A549 (cell line): ENCODE results near the gene CST1. TPM values are rescaled to one million over a fixed set of nuclear protein-coding genes. Genes with fewer than 3 reads are reported as not detected.
"Not testable (repeated sequence)": the region's sequence is repeated elsewhere in the genome, so short reads cannot be mapped to it uniquely, and the experiment has no call there.

Source experiments
- ATAC-seq, 2 experiments: fragments of 200-7000 bp in 1 of 2; fragments of >200 bp in 1 of 2; cut with Nextera tagmentation in 1 of 2; cut with Tn5 transposase in 1 of 2; 3 replicates each; pipeline versions ENCODE4 v1.8.0 to v1.9.1; 2018 to 2020; ENCODE audit warnings: mild to moderate bottlenecking in 1 of 2, moderate library complexity in 1 of 2
- CTCF ChIA-PET: fragments of 300-600 bp; sonication (Branson Sonifier 250); formaldehyde crosslinking; extraction: SDS; loops from one replicate; lab custom pipeline; 2021; ENCODE audit warnings: antibody characterized with exemption, inconsistent platforms; lab: Yijun Ruan, JAX
- POLR2A ChIA-PET: fragments of 350-600 bp; formaldehyde crosslinking; extraction: SDS; loops from one replicate; lab custom pipeline; 2021; ENCODE audit warnings: antibody characterized with exemption, inconsistent platforms; lab: Yijun Ruan, JAX
- DNase-seq, 2 experiments: peaks; one replicate each; pipeline versions ENCODE4 v3.0.0 to v3.0.0-alpha.2; 2011 to 2016; ENCODE audit warnings: low read depth in 1 of 2, low spot score in 1 of 2
- FAIRE-seq: peaks from 2 replicates; lab custom pipeline; 2011; peaks lifted over from hg19 to GRCh38; lab: Jason Lieb, UNC
- H3K27ac ChIP-seq, 2 experiments: fragments of >200 bp; sonication (Bioruptor Twin); formaldehyde crosslinking; 3 replicates each; pipeline ENCODE4 v1.5.1; 2016 to 2017
- H3K4me1 ChIP-seq: fragments of >200 bp; sonication (Bioruptor Twin); formaldehyde crosslinking; 3 replicates; pipeline ENCODE4 v1.6.1; 2016
- H3K4me2 ChIP-seq: fragments of >200 bp; sonication (Bioruptor Twin); formaldehyde crosslinking; 3 replicates; pipeline ENCODE4 v1.6.1; 2016
- H3K4me3 ChIP-seq: fragments of >200 bp; sonication (Bioruptor Twin); formaldehyde crosslinking; 3 replicates; pipeline ENCODE4 v1.5.1; 2016
- H3K9me3 ChIP-seq: fragments of >200 bp; sonication (Bioruptor Twin); formaldehyde crosslinking; 3 replicates; pipeline ENCODE4 v1.6.1; 2016
- CBX2 ChIP-seq: fragments of 200-600 bp; sonication (generic); IDR thresholded peaks from 2 replicates; pipeline ENCODE4 v1.6.1; 2016; ENCODE audit warnings: low read depth, mild to moderate bottlenecking, borderline replicate concordance
- CHD2 ChIP-seq: fragments of 150-350 bp; IDR thresholded peaks from 2 replicates; pipeline ENCODE4 v1.6.1; 2014; ENCODE audit warnings: low read length; ENCODE audit not compliant: partially characterized antibody
- EP300 ChIP-seq, 2 experiments: fragments of >200 bp; sonication (Bioruptor Twin); formaldehyde crosslinking; IDR thresholded peaks; 2 replicates in 1 of 2; 3 replicates in 1 of 2; pipeline ENCODE4 v1.6.1; 2016 to 2017
- ESRRA ChIP-seq: fragments of 150-350 bp; IDR thresholded peaks from 2 replicates; pipeline ENCODE4 v1.6.1; 2014; ENCODE audit warnings: mild to moderate bottlenecking, low read length, borderline replicate concordance
- FOSB ChIP-seq: fragments of 250-450 bp; sonication (Bioruptor Pico); IDR thresholded peaks from 2 replicates; pipeline ENCODE4 v1.5.0; 2020; ENCODE audit warnings: mild to moderate bottlenecking, moderate library complexity
- GATA3 ChIP-seq: IDR thresholded peaks from 2 replicates; pipeline ENCODE4 v1.6.1; 2012; ENCODE audit warnings: borderline replicate concordance
- HDAC2 ChIP-seq: fragments of 200-600 bp; sonication (generic); IDR thresholded peaks from 2 replicates; pipeline ENCODE4 v1.6.1; 2016
- HOXA7 ChIP-seq: fragments of 250-450 bp; sonication (Bioruptor Pico); IDR thresholded peaks from 2 replicates; pipeline ENCODE4 v1.5.0; 2020; ENCODE audit warnings: mild to moderate bottlenecking, moderate library complexity
- MAZ ChIP-seq: fragments of 150-350 bp; IDR thresholded peaks from 2 replicates; pipeline ENCODE4 v1.6.1; 2014; ENCODE audit warnings: antibody characterized with exemption, low read depth, low read length, borderline replicate concordance
- NPAS2 ChIP-seq: fragments of 250-450 bp; sonication (Bioruptor Pico); IDR thresholded peaks from 2 replicates; pipeline ENCODE4 v1.8.0; 2022; ENCODE audit warnings: mild to moderate bottlenecking, moderate library complexity, borderline replicate concordance
- POLR2A ChIP-seq: IDR thresholded peaks from 2 replicates; pipeline ENCODE4 v1.6.1; 2012; ENCODE audit warnings: mild to moderate bottlenecking, low read length
- RAD21 ChIP-seq, 2 experiments: fragments of >200 bp in 1 of 2; sonication (Bioruptor Twin) in 1 of 2; formaldehyde crosslinking in 1 of 2; IDR thresholded peaks in 1 of 2; conservative IDR thresholded peaks in 1 of 2; 2 replicates in 1 of 2; 3 replicates in 1 of 2; pipeline ENCODE4 v1.6.1; 2012 to 2018; ENCODE audit warnings: inconsistent platforms in 1 of 2
- RARB ChIP-seq: fragments of 250-450 bp; sonication (Bioruptor Pico); IDR thresholded peaks from 2 replicates; pipeline ENCODE4 v1.8.0; 2021; ENCODE audit warnings: mild to moderate bottlenecking, moderate library complexity
- TFCP2L1 ChIP-seq: fragments of 250-450 bp; sonication (Bioruptor Pico); IDR thresholded peaks from 2 replicates; pipeline ENCODE4 v1.5.0; 2021; ENCODE audit warnings: mild to moderate bottlenecking
- TP53 ChIP-seq: fragments of 250-450 bp; sonication (Bioruptor Pico); IDR thresholded peaks from 2 replicates; pipeline ENCODE4 v1.5.0; 2021; ENCODE audit warnings: mild to moderate bottlenecking, moderate library complexity
- ZC3H11A ChIP-seq: fragments of 450-650 bp; IDR thresholded peaks from 2 replicates; pipeline ENCODE4 v1.6.1; 2014; ENCODE audit warnings: antibody characterized with exemption, mild to moderate bottlenecking
- ZNF302 ChIP-seq: fragments of 250-450 bp; sonication (Bioruptor Pico); IDR thresholded peaks from 2 replicates; pipeline ENCODE4 v1.9.0; 2021; ENCODE audit warnings: inconsistent platforms, mild to moderate bottlenecking, moderate library complexity
- WGBS: methylation state at CpG from one replicate; pipeline ENCODE4 v1.1.6; 2017; ENCODE audit errors: missing lambda C conversion rate; 5-methylcytosine and 5-hydroxymethylcytosine counted together
- polyA plus RNA-seq, 4 experiments: library from polyadenylated mRNA; depleted of rRNA in 3 of 4; stranded (reverse); fragments of >200 nt; fragmentation: RNase III in 1 of 4; extraction: RNeasy Plus Mini Kit Qiagen cat#74134 plus additional on column Dnase treatment in 1 of 4; gene quantifications; 2 replicates in 3 of 4; 3 replicates in 1 of 4; pipeline ENCODE4 v1.2.3, GENCODE V29; 2011 to 2017
- TF ChIP-seq, protein P1 (sequence below): fragments of >200 bp; sonication (Bioruptor Twin); formaldehyde crosslinking; IDR thresholded peaks from 3 replicates; pipeline ENCODE4 v1.6.1; 2016
- TF ChIP-seq, protein P2 (sequence below): fragments of >200 bp; sonication (Bioruptor Twin); formaldehyde crosslinking; IDR thresholded peaks from 2 replicates; pipeline ENCODE4 v1.6.1; 2016
- TF ChIP-seq, protein P3 (sequence below): fragments of 150-350 bp; IDR thresholded peaks from 2 replicates; pipeline ENCODE4 v1.6.1; 2014; ENCODE audit warnings: low read depth, mild to moderate bottlenecking, low read length
- TF ChIP-seq, protein P4 (sequence below): fragments of 250-450 bp; sonication (Bioruptor Pico); IDR thresholded peaks from 2 replicates; pipeline ENCODE4 v1.5.0; 2021; ENCODE audit warnings: mild to moderate bottlenecking, moderate library complexity, borderline replicate concordance
- TF ChIP-seq, protein P5 (sequence below): IDR thresholded peaks from 2 replicates; pipeline ENCODE4 v1.6.1; 2012

CST1 gene
- polyA plus RNA-seq, 2 of the 4 experiments (the other 2 are of a cell fraction), result 0.28 to 2.1 TPM

DNA sequence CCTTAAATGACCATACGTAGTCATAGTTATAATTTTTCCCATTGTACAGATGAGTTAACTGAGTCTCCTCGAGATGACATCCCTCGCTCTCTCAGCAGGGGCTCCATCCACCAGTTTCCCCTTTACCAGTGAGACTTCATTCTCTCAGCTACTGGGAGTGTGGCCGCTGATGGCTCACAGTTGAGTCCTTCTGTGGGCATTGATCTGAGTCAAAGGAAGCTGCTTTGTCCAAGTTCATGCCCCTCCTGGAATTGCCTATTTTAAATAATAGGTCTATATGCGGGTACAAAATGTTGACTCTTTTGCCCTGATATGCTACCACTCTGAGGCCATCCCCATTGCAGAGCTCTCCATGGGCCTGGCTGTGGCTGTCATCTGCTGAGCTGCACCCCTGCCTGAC is 14.8 kb upstream of the CST1 start:
- FAIRE-seq (no peak), ATAC-seq (no peak), DNase-seq (no peak)
- Histone ChIP-seq H3K4me3 (no peak overlapping the region), H3K27ac (no peak overlapping the region), H3K4me1 (no peaks in the 10 kb centered on the region)
- 46% methylated on average over 5 of the region's 5 CpGs for WGBS
- TF ChIP-seq TP53 (CRISPR knock-in tag) (no peak), HOXA7 (CRISPR knock-in tag) (no peak), CBX2 (no peak), GATA3 (no peak), TFCP2L1 (no peak), ESRRA (no peak), NPAS2 (CRISPR knock-in tag) (no peak), POLR2A (no peak), RARB (CRISPR knock-in tag) (no peak), CHD2 (no peak), ZC3H11A (no peak), ZNF302 (CRISPR knock-in tag) (no peak), FOSB (CRISPR knock-in tag) (no peak), HDAC2 (no peak), EP300 (IDR thresholded peaks at IDR 0.05) (no peak)
- TF ChIP-seq, protein P1, sequence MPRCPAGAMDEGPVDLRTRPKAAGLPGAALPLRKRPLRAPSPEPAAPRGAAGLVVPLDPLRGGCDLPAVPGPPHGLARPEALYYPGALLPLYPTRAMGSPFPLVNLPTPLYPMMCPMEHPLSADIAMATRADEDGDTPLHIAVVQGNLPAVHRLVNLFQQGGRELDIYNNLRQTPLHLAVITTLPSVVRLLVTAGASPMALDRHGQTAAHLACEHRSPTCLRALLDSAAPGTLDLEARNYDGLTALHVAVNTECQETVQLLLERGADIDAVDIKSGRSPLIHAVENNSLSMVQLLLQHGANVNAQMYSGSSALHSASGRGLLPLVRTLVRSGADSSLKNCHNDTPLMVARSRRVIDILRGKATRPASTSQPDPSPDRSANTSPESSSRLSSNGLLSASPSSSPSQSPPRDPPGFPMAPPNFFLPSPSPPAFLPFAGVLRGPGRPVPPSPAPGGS, result no peak
- TF ChIP-seq, protein P2, sequence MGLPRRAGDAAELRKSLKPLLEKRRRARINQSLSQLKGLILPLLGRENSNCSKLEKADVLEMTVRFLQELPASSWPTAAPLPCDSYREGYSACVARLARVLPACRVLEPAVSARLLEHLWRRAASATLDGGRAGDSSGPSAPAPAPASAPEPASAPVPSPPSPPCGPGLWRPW, result no peak
- TF ChIP-seq, protein P3, sequence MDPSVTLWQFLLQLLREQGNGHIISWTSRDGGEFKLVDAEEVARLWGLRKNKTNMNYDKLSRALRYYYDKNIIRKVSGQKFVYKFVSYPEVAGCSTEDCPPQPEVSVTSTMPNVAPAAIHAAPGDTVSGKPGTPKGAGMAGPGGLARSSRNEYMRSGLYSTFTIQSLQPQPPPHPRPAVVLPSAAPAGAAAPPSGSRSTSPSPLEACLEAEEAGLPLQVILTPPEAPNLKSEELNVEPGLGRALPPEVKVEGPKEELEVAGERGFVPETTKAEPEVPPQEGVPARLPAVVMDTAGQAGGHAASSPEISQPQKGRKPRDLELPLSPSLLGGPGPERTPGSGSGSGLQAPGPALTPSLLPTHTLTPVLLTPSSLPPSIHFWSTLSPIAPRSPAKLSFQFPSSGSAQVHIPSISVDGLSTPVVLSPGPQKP, result no peak
- TF ChIP-seq, protein P4, sequence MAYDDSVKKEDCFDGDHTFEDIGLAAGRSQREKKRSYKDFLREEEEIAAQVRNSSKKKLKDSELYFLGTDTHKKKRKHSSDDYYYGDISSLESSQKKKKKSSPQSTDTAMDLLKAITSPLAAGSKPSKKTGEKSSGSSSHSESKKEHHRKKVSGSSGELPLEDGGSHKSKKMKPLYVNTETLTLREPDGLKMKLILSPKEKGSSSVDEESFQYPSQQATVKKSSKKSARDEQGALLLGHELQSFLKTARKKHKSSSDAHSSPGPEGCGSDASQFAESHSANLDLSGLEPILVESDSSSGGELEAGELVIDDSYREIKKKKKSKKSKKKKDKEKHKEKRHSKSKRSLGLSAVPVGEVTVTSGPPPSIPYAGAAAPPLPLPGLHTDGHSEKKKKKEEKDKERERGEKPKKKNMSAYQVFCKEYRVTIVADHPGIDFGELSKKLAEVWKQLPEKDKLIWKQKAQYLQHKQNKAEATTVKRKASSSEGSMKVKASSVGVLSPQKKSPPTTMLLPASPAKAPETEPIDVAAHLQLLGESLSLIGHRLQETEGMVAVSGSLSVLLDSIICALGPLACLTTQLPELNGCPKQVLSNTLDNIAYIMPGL, result no peak
- TF ChIP-seq, all 56 proteins: peak for 0
- CTCF ChIA-PET, result no interaction called here
- no peak overlapping the region for H3K4me2 ChIP-seq
- no peaks in the 10 kb centered on the region for H3K9me3 ChIP-seq
- POLR2A ChIA-PET, result no interaction called here

DNA sequence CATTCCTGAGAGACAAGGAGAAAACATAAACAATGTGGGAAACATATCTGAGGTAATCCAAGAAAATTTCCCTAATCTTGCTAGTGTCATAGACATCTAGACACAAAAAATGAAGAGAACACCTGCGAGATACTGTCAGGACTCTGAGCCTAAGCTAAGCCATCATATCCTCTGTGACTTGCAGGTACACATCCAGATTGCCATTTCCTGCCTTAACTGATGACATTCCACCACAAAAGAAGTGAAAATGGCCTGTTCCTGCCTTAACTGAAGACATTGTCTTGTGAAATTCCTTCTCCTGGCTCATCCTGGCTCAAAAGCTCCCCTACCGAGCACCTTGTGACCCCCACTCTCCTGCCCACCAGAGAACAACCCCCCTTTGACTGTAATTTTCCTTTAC is 13.9 kb upstream of the CST1 start:
- CTCF ChIA-PET, FAIRE-seq, H3K27ac ChIP-seq, DNase-seq, POLR2A ChIA-PET, H3K4me2 ChIP-seq, H3K4me3 ChIP-seq, ATAC-seq, H3K9me3 ChIP-seq, H3K4me1 ChIP-seq: not testable (repeated sequence)
- 6% methylated on average over 2 of the region's 2 CpGs for WGBS

DNA sequence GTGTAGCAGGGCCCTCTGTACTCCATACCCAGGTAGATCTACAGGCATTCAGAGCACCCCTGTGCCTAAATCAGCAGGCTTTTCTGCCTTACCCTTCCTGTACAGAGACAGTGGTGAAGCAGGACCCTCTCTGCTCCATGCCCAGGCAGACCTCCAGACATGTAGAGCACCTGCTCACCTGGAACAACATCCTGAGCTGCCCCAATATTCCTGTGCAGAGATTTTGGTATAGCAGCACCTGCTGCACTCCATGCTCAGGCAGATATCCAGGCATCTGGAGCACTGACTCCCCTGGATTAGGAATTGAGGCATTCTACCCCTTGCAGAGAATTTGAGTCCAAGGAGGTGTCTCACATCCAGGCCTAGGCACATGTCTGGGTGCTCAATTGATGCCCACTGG is 12.6 kb upstream of the CST1 start:
- no peak overlapping the region for H3K27ac ChIP-seq
- H3K4me2 ChIP-seq, result no peak overlapping the region
- ChIA-PET POLR2A (no interaction called here), CTCF (interaction anchor here (0.5 to 1.6 kb wide), 2 partner anchors 28 to 95 kb away, joined by 3 to 6 read pairs; no protein-coding TSS in a partner anchor)
- H3K9me3 ChIP-seq, result no peaks in the 10 kb centered on the region
- FAIRE-seq, result no peak
- no peaks in the 10 kb centered on the region for H3K4me1 ChIP-seq
- H3K4me3 ChIP-seq, result no peak overlapping the region
- TF ChIP-seq, protein P5, sequence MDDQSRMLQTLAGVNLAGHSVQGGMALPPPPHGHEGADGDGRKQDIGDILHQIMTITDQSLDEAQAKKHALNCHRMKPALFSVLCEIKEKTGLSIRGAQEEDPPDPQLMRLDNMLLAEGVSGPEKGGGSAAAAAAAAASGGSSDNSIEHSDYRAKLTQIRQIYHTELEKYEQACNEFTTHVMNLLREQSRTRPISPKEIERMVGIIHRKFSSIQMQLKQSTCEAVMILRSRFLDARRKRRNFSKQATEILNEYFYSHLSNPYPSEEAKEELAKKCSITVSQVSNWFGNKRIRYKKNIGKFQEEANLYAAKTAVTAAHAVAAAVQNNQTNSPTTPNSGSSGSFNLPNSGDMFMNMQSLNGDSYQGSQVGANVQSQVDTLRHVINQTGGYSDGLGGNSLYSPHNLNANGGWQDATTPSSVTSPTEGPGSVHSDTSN, result no peak
- no peak for TF ChIP-seq RAD21 (conservative IDR thresholded peaks at IDR 0.05 in 1 of 2, IDR thresholded peaks at IDR 0.05 in 1 of 2)
- TF ChIP-seq MAZ, result no peak
- no peak for TF ChIP-seq TFCP2L1
- no peak for ATAC-seq
- no peak for DNase-seq
